GM18909 (cell line): ENCODE data around the gene POC1B.

Experiments used
- ATAC-seq: cut with Tn5 transposase; IDR thresholded peaks from one replicate; pipeline ENCODE4 v1.9.1; 2021; ENCODE audit warnings: mild to moderate bottlenecking; ENCODE audit not compliant: unreplicated experiment, poor library complexity

POC1B gene

DNA sequence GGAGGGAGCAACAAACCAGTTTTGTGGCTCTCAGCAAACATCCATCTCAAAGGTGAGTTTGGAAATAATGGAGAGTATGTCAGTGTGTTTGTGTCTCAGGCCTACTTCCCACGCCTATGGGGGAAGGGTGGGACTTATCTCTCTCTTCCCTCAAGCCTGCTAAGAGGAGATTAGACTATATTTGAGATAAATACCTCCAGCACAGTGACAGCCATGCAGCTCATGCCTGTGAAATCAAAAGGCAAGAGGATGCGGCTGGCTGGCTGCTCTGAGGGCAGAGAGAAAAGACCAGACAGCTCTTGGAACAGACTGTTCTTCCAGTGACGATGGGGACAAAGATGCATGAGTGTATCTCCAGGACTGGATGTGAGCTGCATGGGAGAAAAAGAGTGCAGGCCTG is 14.7 kb upstream of the POC1B start:
- ATAC-seq, result no peak

DNA sequence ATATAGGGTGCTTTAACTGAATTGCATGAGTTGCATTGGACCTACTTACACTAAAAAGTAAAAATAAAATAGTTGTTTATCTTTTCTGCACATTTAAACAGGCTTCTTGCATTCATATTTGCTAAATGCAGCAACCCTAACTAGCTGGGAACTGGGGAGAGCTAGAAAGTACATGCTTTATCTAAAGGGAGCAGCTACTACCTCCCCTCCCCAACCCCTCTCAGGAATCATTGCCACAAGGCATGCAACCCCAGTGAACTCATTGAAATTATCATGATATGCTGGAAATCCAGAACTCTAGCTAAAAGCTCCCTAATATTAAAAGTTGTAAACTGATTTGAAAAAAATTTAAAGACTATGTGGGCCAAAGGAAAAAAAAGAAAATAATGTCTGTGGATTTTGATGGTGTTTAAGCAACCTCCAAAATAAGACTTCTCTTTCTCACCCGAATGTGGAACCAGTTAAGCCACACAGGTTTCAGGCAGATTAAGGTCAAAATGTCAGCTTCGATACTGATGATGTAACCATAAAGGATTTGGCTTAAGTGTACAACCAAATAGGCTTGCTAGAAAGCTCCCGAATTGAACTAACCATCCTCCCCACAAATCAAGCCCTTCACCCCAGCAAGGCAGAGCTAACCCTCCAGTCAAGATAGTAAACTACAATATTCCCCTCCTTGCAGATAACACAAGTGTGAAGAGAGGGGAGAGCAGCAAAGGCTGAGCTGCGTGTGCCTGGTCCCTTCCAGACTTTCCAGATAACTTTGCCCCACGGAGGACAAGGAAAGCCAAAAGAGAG is 13.8 kb upstream of the POC1B start:
- ATAC-seq, result peak; percentile 50

DNA sequence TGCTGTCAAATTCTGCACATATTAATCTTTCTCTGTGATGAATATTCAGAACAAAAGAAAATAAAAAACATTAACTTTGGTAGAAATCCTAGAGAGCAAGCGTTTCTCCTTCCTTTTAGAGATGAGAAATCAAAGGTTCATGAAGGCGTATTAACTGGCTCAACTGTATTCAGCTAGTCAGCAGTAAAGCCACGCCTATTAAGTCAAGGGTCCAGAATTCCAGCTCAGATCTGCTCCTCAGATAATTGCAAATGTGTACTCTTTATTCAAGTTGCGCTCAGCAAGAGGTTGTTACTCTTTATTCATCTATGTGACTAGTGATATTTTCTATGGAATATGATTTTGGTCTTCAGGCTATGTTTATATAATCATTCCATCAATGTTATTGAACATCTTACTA is 13.1 kb upstream of the POC1B start:
- ATAC-seq, result no peak

DNA sequence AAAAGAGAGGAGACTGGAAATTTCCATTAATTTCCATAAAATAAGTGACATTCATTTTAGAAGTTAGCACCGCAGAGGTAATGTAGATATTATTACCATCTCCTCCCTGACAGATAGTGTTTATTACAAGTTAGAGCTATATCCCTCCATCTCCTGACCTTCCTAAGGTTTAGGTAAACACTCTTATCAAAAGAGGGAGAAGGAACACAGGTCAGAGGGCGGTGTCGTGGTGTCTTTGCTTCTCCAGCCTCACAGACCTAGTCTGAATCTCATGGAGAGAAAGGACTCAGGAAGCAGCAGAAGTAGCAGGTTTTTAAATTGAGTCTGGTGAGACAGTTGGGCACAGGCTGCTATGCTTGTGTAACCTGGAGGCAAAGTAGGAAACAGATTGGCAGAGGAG is 11.5 kb upstream of the POC1B start:
- ATAC-seq, result no peak

DNA sequence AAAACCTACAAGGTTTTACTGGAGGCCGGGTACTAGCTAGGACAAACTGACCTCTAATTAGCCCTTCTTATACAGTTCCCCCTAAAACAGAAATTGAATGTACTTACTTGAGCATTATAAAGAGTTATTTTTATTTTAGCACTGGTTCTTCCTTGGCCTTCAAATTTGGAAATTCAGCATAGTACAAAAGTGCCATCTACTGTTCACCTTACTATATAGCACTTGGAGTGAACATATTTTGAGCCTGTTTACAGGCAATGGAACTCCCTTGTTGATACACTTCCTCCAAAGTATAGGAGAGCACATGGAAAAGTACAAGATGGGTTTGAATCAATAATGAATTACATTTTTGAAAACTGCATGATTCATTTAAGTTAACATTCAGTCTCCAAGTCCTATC is 3.9 kb upstream of the POC1B start:
- peak; percentile 25 for ATAC-seq

DNA sequence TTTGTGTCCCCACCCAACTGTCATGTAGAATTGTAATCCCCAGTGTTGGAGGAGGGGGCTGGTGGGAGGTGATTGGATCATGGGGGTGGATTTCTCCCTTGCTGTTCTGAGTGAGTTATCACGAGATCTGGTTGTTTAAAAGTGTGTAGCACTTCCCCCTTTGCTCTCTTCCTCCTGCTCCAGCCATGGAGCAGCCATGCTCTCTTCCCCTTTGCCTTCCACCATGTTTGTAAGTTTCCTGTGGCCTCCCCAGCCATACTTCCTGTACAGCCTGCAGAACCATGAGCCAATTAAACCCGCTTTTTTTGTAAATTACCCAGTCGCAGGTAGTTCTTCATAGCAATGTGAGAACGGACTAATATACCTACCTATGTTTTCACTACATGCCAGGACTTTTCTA is 2.6 kb upstream of the POC1B start:
- no peak for ATAC-seq

DNA sequence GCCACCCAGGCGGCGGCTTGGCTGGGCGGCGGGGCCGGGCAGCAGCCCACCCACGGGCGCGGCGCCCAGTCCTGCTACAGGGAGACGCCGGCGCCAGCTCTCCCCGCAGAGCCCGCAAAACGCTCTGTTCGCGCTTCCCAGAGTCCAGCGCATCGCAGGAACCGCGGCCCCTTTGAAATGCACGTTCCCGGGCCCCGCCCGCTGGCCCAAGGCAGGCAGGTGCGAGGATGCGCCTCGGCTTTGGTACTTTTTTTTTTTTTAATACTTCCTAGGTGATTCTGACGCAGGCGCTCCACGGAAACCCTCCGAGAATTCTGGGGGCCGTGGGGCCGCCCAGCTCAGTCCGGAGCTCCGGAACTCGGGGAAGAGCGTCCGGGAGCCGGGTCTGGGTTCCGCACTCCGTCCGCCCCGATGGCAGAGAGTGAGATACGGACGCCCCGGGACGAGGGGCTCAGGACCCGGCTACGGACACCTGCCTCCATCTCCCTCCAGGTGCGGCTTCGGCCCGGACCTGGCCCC is 483 bp downstream of the POC1B start:
- ATAC-seq, result peak; percentile 29

DNA sequence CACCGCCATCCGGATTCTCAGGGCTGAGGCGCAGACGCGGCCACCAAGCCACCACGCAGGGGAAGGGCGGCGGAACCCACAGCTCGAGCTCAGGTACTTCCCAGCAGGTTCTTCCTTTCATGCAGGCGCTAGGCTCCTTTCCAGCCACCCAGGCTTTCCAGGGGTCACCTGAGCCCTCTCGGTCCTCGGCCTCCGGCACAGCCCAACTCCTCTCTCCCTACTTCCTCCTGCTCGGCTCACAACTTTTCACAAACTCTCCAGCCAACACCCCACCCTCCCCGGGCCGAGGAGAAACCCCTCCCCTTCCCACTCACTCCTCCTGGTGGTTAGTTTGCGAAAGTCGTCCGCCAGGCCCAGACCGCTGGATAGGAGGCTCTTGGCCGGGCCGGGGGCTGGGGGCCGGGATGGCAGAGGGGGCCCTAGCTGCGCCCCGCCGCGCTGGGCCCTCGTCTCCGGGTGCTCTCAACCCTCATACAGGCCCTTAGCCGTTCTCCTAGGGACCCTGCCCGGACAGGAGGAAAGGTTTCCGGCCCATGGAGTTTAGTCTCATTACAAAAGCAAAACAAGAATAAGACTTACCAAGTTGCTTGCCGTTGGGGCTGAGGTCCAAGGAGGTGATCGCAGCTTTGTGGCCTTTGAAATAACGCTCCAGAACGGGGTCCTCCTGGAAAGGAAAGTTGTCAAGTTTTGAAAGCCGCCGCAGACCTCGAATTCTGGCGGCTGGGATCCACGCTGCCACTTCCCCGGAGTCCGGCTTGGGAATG is 1.1 kb downstream of the POC1B start, which contains the start of gene GALNT4:
GALNT4 (minus strand) TSS at position 256 of the 764 bp plus-strand sequence; CDS start at position 9, 247 bp downstream.
- ATAC-seq, result peak; percentile 77

DNA sequence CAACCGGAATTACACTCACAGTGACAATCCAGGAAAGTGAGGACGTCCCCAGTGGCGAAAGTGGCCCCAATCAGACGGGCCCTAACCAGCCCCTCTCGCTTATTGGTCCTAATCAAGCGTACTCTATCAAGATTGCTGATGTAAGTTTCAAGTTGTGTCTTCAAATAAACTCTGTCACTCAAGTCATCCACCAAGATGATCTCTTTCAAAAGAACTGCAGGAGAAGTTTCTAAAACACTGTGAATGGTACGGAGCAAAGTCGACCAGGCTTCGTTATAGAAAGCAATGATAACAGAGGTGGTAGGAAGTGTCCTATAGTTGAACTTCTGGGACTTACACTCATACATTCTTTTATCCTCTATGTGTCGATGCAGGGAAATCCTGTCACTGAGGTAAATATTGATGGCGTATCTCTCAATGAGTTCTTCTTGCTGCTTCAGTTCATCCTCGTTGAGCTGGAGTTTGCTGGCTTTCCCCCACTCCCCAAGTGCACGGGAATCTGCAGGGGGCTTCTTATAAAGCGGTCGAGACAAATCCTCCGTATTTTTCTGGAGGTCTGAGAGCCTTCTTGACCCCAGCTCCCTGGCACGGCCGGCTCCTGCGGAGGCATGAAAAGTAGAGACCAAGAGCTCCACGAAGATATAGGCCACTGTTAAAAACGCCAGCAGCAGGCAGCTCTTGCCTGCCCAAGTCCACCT is 1.9 kb downstream of the POC1B start:
- no peak for ATAC-seq

DNA sequence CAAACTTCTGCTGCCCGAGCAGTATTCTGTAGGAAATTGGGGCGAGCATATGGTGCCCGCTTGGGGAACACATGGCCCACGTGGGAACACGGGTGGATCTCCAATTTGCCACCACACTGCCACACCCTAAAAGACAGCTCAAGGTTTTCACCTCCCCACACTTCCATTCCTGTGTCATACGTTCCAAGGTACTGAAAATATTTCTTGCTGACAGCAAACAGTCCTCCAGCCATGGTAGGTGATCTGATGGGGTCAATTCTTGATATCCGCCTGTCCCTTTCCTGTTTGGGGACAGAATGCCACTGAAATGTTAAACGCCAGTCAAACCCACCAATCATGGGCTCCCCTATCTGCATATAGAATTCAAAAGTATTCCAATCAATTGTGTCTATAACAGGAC is 2.5 kb downstream of the POC1B start:
- no peak for ATAC-seq

DNA sequence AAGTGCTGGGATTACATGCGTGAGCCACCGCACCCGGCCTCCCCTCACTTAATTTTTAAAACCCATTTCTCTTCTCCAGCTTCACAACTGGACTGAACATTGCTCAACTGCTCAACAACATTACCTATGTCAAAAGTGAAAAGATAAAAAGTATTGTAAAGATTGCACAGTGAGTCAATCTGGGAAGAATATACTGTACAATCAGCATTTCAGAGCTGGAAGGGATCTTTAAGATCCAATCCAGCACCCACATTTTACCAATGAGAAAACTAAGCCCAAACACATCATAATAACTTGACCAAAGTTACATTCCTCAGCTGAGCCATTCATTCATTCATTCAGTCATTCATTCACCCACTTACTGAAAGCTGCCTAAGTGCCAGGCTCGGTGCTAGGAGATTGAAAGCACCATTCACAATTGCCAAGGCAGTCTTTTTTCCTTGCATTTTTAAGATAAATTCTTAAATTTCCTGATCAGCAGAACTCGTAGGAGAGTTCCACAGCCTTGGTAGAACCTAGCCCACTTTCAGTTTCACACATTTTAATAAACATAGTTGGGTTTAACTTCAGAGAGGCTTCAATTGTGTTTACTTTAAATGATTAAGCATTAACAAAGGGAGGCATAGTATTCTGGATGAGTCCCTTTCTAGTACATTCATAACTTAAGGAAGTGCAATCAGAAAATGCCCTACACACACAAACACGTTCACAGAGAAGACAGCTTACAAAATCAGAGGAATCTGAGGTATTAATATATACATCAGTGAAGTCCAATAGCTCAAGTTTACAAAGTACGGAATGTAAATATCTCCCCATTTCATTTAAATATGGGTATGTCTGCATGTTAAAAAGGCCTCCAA is 4.3 kb downstream of the POC1B start:
- no peak for ATAC-seq

DNA sequence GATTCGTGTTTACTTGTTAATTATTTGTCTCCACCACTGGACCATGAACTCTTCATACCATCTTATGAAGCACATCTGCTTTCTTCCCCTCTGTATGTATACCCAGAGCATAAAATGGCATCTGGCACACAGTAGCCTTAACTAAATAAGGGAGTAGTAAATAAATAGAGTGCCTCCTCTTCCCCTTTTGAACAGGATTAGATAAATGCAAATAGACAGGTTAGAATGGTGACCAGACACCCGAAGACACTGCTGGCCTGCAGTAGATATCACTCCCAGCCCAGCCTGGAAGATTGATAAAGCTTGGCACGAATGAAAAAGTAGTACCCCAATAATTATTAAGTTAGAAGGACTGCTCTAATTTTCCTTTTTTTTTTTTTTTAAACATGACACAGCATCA is 8.1 kb downstream of the POC1B start:
- ATAC-seq, result no peak

DNA sequence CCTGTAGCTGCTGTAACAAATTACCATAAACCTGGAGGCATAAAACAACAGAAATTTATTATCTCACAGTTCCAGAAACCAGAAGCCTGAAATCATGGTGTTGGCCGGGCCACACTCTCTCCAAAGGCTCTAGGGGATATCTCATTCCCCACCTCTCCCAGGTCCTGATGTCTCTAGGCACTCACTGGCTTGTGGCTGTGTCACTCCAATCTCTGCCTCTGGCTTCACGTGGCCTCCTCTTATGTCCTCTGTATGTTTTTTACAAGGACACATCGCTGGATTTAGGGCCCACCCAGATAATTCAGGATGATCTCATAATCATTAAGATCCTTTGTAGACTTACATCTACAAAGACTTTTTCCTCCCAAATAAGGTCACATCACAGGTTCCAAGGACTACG is 9.2 kb downstream of the POC1B start:
- no peak for ATAC-seq

DNA sequence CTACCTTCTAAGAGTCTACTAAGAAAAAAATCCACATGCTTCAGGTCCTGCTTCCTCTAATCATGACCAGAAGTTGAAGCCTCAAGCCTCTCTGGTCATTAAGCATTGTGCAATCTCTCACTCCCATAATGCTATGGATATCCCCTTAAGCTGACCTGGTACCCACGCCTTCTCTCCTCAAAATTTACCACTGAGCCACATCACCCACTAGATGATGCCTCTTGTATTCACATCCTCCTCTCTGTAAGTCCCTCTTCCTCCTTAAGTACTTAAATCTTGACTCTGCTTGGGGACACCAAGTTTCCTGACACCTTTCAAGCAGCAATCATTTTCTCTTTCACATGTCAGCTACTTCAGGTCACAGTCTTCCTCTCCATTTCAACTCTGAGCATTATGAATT is 11.1 kb downstream of the POC1B start:
- peak; percentile 82 for ATAC-seq

DNA sequence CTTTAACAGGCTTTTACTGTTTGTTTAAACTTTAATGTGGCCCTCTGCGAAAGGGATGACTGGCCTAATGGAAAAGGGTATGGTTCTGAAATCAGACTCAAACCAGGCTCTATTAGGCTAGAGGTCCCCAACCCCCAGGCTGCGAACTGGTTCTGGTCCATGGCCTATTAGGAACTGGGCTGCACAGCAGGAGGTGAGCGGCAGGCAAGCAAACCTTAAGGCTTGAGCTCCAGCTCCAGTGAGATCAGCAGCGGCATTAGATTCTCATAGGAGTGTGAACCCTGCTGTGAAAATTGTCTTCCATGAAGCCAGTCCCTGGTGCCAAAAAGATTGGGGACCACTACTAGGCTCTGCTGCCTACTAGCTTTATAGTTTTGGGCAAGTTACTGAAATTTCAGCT is 12.3 kb downstream of the POC1B start:
- ATAC-seq, result no peak

DNA sequence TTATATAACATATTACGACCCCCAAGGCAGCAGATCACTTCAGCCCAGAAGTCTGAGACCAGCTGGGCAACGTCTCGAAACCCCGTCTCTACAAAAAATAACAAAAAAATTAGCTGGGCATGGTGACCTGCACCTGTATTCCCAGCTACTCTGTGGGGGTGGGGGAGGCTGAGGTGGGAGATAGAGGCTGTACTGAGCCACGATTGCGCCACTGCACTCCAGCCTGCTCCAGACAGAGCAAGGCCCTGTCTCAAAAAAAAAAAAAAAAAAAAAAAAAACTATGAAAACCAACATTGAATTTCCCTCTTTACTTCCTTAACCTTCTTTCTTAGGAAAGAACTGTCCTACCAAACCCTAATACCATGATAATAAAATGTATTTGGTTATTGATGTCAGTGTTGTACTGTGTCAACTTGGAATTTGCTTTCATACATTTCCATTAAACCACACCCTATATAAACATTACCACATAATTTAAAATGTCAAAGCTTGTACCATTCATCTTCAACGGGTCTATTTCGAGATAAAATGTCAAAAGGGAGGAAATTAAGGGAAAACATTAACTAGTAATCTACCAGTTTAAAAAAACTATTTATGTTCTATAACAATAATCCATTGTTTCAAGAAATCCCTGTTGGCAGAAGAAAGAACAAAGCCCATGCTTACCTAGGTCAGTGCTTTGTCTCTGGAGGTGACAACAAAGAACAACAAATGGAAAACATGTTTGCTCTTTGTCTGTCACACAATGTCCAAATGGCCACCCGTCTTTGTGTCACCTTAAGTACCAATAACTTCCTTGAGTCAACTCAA is 18.6 kb downstream of the POC1B start:
- ATAC-seq, result no peak

DNA sequence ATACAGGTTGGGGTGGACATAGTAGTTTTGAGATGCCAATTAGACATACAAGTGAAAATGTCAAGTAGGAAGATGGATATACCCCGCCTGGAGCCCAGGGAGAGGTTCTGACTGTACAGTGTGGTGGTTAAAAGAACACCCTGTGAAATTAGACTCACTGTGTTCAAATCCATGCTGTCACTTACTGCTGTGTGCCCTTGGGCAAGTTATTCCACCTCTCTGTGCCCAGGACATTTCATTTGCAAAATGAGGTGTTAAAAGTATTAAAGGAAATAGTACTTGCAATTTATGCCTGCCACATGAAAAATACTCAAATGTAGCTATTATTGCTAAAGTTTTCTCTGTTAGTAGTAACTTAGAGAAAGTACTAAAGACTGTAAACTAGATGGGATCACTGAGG is 19.8 kb downstream of the POC1B start:
- ATAC-seq, result no peak

DNA sequence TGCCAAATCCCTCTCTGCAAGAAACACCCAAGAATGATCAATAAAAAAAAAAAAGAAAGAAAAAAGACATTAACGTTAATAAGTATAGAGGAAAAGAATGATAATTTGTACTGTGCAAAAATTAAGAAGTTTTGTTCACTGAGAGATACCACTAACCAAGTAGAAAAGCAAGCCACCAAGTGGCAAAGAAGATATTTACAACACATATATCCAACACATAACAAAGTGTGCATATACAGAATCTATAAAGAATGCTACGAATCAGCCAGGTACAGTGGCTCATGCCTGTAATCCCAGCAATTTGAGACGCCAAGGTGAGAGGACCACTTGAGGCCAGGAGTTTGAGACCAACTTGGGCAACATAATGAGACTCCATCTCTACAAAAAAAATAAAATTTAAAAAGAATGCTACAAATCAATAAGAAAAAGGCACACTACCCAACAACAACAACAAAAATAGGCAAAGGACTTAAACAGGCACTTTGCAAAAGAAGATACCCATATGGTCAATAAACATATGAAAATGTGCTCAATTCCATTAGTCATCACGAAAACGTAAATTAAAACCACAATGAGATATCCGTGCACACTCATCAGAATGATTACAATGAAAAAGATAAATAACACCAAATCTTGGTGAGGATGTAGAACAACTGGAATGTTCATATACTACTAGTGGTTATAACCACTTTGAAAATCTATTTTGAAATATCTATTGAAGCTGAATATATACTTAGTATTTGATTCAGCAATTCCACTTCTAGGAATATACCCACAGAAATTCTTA is 21.1 kb downstream of the POC1B start:
- no peak for ATAC-seq
